Endothelial cell of umbilical vein (primary cell): ENCODE measurements around the gene TBC1D10B. TPM values are rescaled to one million over a fixed set of nuclear protein-coding genes. Genes with fewer than 3 reads are reported as not detected.

Source experiments
- BruUV-seq: library from RNA; stranded (reverse); fragments of 400-500 nt; replicated peaks from 2 replicates; lab custom pipeline; 2021; lab: Mats Ljungman, UMichigan
- CTCF ChIA-PET: fragments of 300-600, 350-600 bp; sonication (Branson Sonifier 250); formaldehyde crosslinking; loops from one replicate; lab custom pipeline; 2021; ENCODE audit warnings: antibody characterized with exemption, inconsistent platforms; lab: Charles Lee
- POLR2A ChIA-PET: fragments of 300-600, 350-600 bp; sonication (Branson Sonifier 250); formaldehyde crosslinking; loops from one replicate; lab custom pipeline; 2021; ENCODE audit warnings: antibody characterized with exemption, inconsistent platforms; lab: Charles Lee
- DNase-seq: peaks from one replicate; pipeline ENCODE4 v3.0.0-alpha.2; 2011; ENCODE audit warnings: low read depth, low spot score
- FAIRE-seq: peaks from 2 replicates; lab custom pipeline; 2011; peaks lifted over from hg19 to GRCh38; lab: Jason Lieb, UNC
- H2AFZ ChIP-seq: 2 replicates; pipeline ENCODE4 v1.6.0; 2012; ENCODE audit warnings: low read depth, low read length, control low read depth, inconsistent platforms
- H3K27ac ChIP-seq: 2 replicates; pipeline ENCODE4 v1.5.1; 2011; ENCODE audit warnings: low read depth, mild to moderate bottlenecking, control low read depth, low read length, moderate library complexity; ENCODE audit not compliant: insufficient read depth
- H3K27me3 ChIP-seq, 2 experiments: 2 replicates each; pipeline versions ENCODE4 v1.6.0 to v1.6.1; 2011; ENCODE audit warnings: low read length in 2 of 2, mixed read lengths in 1 of 2; ENCODE audit not compliant: control insufficient read depth in 2 of 2, insufficient read depth in 2 of 2
- H3K36me3 ChIP-seq, 2 experiments: 2 replicates in 1 of 2; 3 replicates in 1 of 2; pipeline ENCODE4 v1.5.1; 2011; ENCODE audit warnings: low read length in 2 of 2, mild to moderate bottlenecking in 1 of 2, moderate library complexity in 1 of 2; ENCODE audit not compliant: control insufficient read depth in 2 of 2, insufficient read depth in 2 of 2; ENCODE audit errors: extremely low read depth in 1 of 2
- H3K4me1 ChIP-seq: 3 replicates; pipeline ENCODE4 v1.5.1; 2011; ENCODE audit warnings: mild to moderate bottlenecking, low read length; ENCODE audit not compliant: control insufficient read depth, insufficient read depth; ENCODE audit errors: extremely low read depth
- H3K4me2 ChIP-seq: 2 replicates; pipeline ENCODE4 v1.6.1; 2011; ENCODE audit warnings: low read length, control low read depth, mixed read lengths; ENCODE audit not compliant: insufficient read depth
- H3K4me3 ChIP-seq, 3 experiments: fragments of 200-600 bp in 1 of 3; sonication (generic), shearing (Covaris generic) in 1 of 3; replicated peaks in 1 of 3; 2 replicates each; pipeline ENCODE4 v1.5.1; 2011 to 2016; ENCODE audit warnings: control low read depth in 3 of 3, low read length in 3 of 3, mild to moderate bottlenecking in 2 of 3, inconsistent platforms in 1 of 3, low read depth in 1 of 3, moderate library complexity in 1 of 3; ENCODE audit not compliant: insufficient read depth in 1 of 3
- H3K79me2 ChIP-seq: 2 replicates; pipeline ENCODE4 v1.6.0; 2012; ENCODE audit warnings: low read length, inconsistent platforms; ENCODE audit not compliant: control insufficient read depth, insufficient read depth
- H3K9ac ChIP-seq: replicated peaks from 2 replicates; pipeline ENCODE3; 2011; ENCODE audit warnings: low read length, control low read depth; ENCODE audit not compliant: insufficient read depth; ENCODE audit errors: extremely low read depth
- H3K9me1 ChIP-seq: replicated peaks from 3 replicates; pipeline ENCODE4 v1.6.0; 2011; ENCODE audit warnings: mild to moderate bottlenecking, low read length; ENCODE audit not compliant: control insufficient read depth, insufficient read depth; ENCODE audit errors: extremely low read depth
- H3K9me3 ChIP-seq: replicated peaks from 2 replicates; pipeline ENCODE4 v1.5.1; 2012; ENCODE audit warnings: low read length, inconsistent platforms; ENCODE audit not compliant: control insufficient read depth, insufficient read depth
- H4K20me1 ChIP-seq: replicated peaks from 2 replicates; pipeline ENCODE3; 2011; ENCODE audit warnings: mild to moderate bottlenecking, low read length; ENCODE audit not compliant: control insufficient read depth, insufficient read depth; ENCODE audit errors: extremely low read depth
- CTCF ChIP-seq, 2 donors: IDR thresholded peaks; 1 replicate in 1 of 2; 2 replicates in 1 of 2; pipeline ENCODE4 v1.5.1; 2011; ENCODE audit warnings: low read length in 2 of 2, mild to moderate bottlenecking in 2 of 2, moderate library complexity in 2 of 2, control low read depth in 1 of 2, inconsistent platforms in 1 of 2, low read depth in 1 of 2; ENCODE audit not compliant: insufficient read depth in 1 of 2; ENCODE audit errors: extremely low read depth in 1 of 2
- EZH2 ChIP-seq: IDR thresholded peaks from 2 replicates; pipeline ENCODE4 v1.6.1; 2012; ENCODE audit warnings: borderline replicate concordance, low read depth, mild to moderate bottlenecking, moderate library complexity, low read length, inconsistent platforms; ENCODE audit not compliant: severe bottlenecking
- MAX ChIP-seq: IDR thresholded peaks from 2 replicates; pipeline ENCODE4 v1.6.1; 2011; ENCODE audit not compliant: insufficient read depth, insufficient read length
- POLR2A ChIP-seq: IDR thresholded peaks from 2 replicates; pipeline ENCODE4 v1.6.1; 2012; ENCODE audit warnings: low read depth, mild to moderate bottlenecking, control low read depth, low read length
- POLR2AphosphoS5 ChIP-seq: IDR thresholded peaks from 2 replicates; pipeline ENCODE4 v1.6.1; 2012; ENCODE audit warnings: low read depth, mild to moderate bottlenecking, control low read depth, low read length, moderate library complexity; ENCODE audit not compliant: insufficient read depth
- dilution Hi-C: fragments of 300-500 bp; cut with MboI; formaldehyde crosslinking; loops from one replicate; pipeline ENCODE4 v1.15.0; 2019; ENCODE audit warnings: low sequenced_read_pairs; ENCODE audit not compliant: extremely low pct_ligation_motif_present
- intact Hi-C: fragments of 100-400 bp; cut with micrococcal nuclease; formaldehyde crosslinking; loops from one replicate; pipeline ENCODE4 v1.10.0; 2022
- polyA plus RNA-seq, 4 experiments: library from polyadenylated mRNA; depleted of rRNA in 3 of 4; stranded (reverse) in 3 of 4; unstranded in 1 of 4; fragments of >200 nt; gene quantifications; 2 replicates each; pipeline versions ENCODE4 v1.2.1 to v1.2.3, GENCODE V29; 2011 to 2012; ENCODE audit warnings: missing spikeins in 1 of 4
- total RNA-seq: library from RNA; stranded (reverse); gene quantifications from 2 replicates; pipeline ENCODE4 v1.2.3, GENCODE V29; 2021

Gene TBC1D10B
- total and polyA plus RNA-seq, 2 donors (not counting 3 experiments of a cell fraction or from before 2014, with no cell fraction given): 37.0 to 63.0 TPM

- peak overlapping the region; percentile 99 for H2AFZ ChIP-seq
- H3K4me2 ChIP-seq: peak overlapping the region; percentile 88
- no peaks in the 10 kb centered on the region for H3K9me3 ChIP-seq
- H3K4me3 ChIP-seq: peak overlapping the region; percentile 61 to 83 (median 71)
- peak; percentile 98 for FAIRE-seq
- H3K27ac ChIP-seq: peak overlapping the region; percentile 98
- POLR2A ChIA-PET: interaction anchor here (0.8 to 1.5 kb wide), 2 partner anchors 17 to 21 kb away, joined by 4 to 5 read pairs; partner anchors contain the start of gene ZNF48
- peaks cover 12% of the 10 kb centered on the region for H3K4me1 ChIP-seq
- CTCF ChIA-PET: interaction anchor here (0.9 to 2.0 kb wide), 7 partner anchors 8 to 39 kb away, joined by 3 to 11 read pairs (median 6); partner anchors contain the start of gene ZNF48
- no peaks in the 10 kb centered on the region for H3K36me3 ChIP-seq
- H3K9me1 ChIP-seq: no peaks in the 10 kb centered on the region
- DNase-seq: peak; percentile 99
- no peaks in the 10 kb centered on the region for H4K20me1 ChIP-seq
- no TSS peak for BruUV-seq
- H3K9ac ChIP-seq: peak overlapping the region; percentile 92
- H3K79me2 ChIP-seq: no peaks in the 10 kb centered on the region
- intact Hi-C loops (loop anchor here (1.0 kb wide), 3 partner anchors 8 to 22 kb away; partner anchors contain the start of genes TBC1D10B and ZNF48), dilution Hi-C loops (no loop called here)
- TF ChIP-seq CTCF (IDR thresholded peaks at IDR 0.05; ENCODE audit: extremely low read depth in 1 of 2, insufficient read depth in 1 of 2, low read depth in 1 of 2, low read length in 2 of 2) (peak; percentile 6 to 34), POLR2AphosphoS5 (no peak), POLR2A (peak; percentile 82), EZH2 (no peak), MAX (no peak)
- no peaks in the 10 kb centered on the region for H3K27me3 ChIP-seq
Observed at GRCh38 chr16:30378236-30379157, 8.2 kb upstream of the TBC1D10B start.
